Measurements from ENCODE around the gene OGFOD2. TPM values are rescaled to one million over a fixed set of nuclear protein-coding genes. Genes with fewer than 3 reads are reported as not detected.

Gene OGFOD2
- polyA plus RNA-seq, 1 experiment: 10.8 TPM

- ChIA-PET POLR2A (no interaction called here), CTCF (no interaction called here)
- no peak for TF ChIP-seq CTCF (IDR thresholded peaks at IDR 0.05; ENCODE audit: insufficient read depth, low read depth, low read length)
- peaks cover 6% of the 10 kb centered on the region; the same call in 1 of the 2 replicates for H3K36me3 ChIP-seq (ENCODE audit: control insufficient read depth, insufficient read depth, low read length)
- no peaks in the 10 kb centered on the region for H3K27me3 ChIP-seq (ENCODE audit: control insufficient read depth, insufficient read depth, low read length)
- H3K4me3 ChIP-seq (ENCODE audit: low read depth, low read length): no peak overlapping the region
- no peak for DNase-seq (ENCODE audit: low read depth)
These were observed 11.3 kb downstream of the OGFOD2 start for GRCh38 chr12:122986258-122986871.

GRCh38 chr12:122987086-122987951, 12.3 kb downstream of the OGFOD2 start:
- ChIA-PET POLR2A (no interaction called here), CTCF (no interaction called here)
- Histone ChIP-seq H3K36me3 (ENCODE audit: control insufficient read depth, insufficient read depth, low read length) (peaks cover 2% of the 10 kb centered on the region; the same call in 1 of the 2 replicates), H3K27me3 (ENCODE audit: control insufficient read depth, insufficient read depth, low read length) (no peaks in the 10 kb centered on the region), H3K4me3 (ENCODE audit: low read depth, low read length) (no peak overlapping the region)
- no peak for DNase-seq (ENCODE audit: low read depth)
- TF ChIP-seq CTCF (IDR thresholded peaks at IDR 0.05; ENCODE audit: insufficient read depth, low read depth, low read length): no peak

GRCh38 chr12:122988036-122988435, 13.0 kb downstream of the OGFOD2 start:
- Histone ChIP-seq H3K27me3 (ENCODE audit: control insufficient read depth, insufficient read depth, low read length) (no peaks in the 10 kb centered on the region), H3K36me3 (ENCODE audit: control insufficient read depth, insufficient read depth, low read length) (no peaks in the 10 kb centered on the region; the same call in 1 of the 2 replicates), H3K4me3 (ENCODE audit: low read depth, low read length) (no peak overlapping the region)
- TF ChIP-seq CTCF (IDR thresholded peaks at IDR 0.05; ENCODE audit: insufficient read depth, low read depth, low read length): no peak
- ChIA-PET POLR2A (no interaction called here), CTCF (no interaction called here)
- DNase-seq (ENCODE audit: low read depth): no peak

GRCh38 chr12:122988612-122989212, 13.7 kb downstream of the OGFOD2 start:
- no peaks in the 10 kb centered on the region for H3K36me3 ChIP-seq (ENCODE audit: control insufficient read depth, insufficient read depth, low read length)
- H3K27me3 ChIP-seq (ENCODE audit: control insufficient read depth, insufficient read depth, low read length): no peaks in the 10 kb centered on the region
- H3K4me3 ChIP-seq (ENCODE audit: low read depth, low read length): no peak overlapping the region
- ChIA-PET POLR2A (no interaction called here), CTCF (no interaction called here)
- DNase-seq (ENCODE audit: low read depth): no peak
- no peak for TF ChIP-seq CTCF (IDR thresholded peaks at IDR 0.05; ENCODE audit: insufficient read depth, low read depth, low read length)

- no peak for DNase-seq (ENCODE audit: low read depth)
- CTCF ChIA-PET: interaction anchor here (1.0 kb wide), 1 partner anchor 54 kb away, joined by 3 read pairs; no protein-coding TSS in a partner anchor
These were observed 14.3 kb downstream of the OGFOD2 start for GRCh38 chr12:122989225-122989839.

More at GRCh38 chr12:122989225-122989839, 14.3 kb downstream of the OGFOD2 start:
- POLR2A ChIA-PET: no interaction called here
- TF ChIP-seq CTCF (IDR thresholded peaks at IDR 0.05; ENCODE audit: insufficient read depth, low read depth, low read length): no peak
- H3K27me3 ChIP-seq (ENCODE audit: control insufficient read depth, insufficient read depth, low read length): no peaks in the 10 kb centered on the region
- H3K4me3 ChIP-seq (ENCODE audit: low read depth, low read length): no peak overlapping the region
- H3K36me3 ChIP-seq (ENCODE audit: control insufficient read depth, insufficient read depth, low read length): no peaks in the 10 kb centered on the region
